Trophoblast cell (in vitro differentiated cells and primary cell): ENCODE results near the gene THAP10. TPM values are rescaled to one million over a fixed set of nuclear protein-coding genes. Genes with fewer than 3 reads are reported as not detected.

ENCODE experiments used
- DNase-seq, 2 donors: peaks; one replicate each; pipeline ENCODE4 v3.0.0-alpha.2; 2016
- H2AFZ ChIP-seq: 2 replicates; pipeline ENCODE4 v1.6.1; 2013; ENCODE audit warnings: low read length, moderate library complexity, mild to moderate bottlenecking; ENCODE audit not compliant: insufficient read depth, poor library complexity
- H2AK5ac ChIP-seq: 2 replicates; pipeline ENCODE4 v1.6.1; 2013; ENCODE audit warnings: mild to moderate bottlenecking, low read length
- H2BK120ac ChIP-seq: 2 replicates; pipeline ENCODE4 v1.6.1; 2013; ENCODE audit warnings: low read length, mild to moderate bottlenecking, moderate library complexity; ENCODE audit not compliant: insufficient read depth, poor library complexity
- H2BK12ac ChIP-seq: 2 replicates; pipeline ENCODE4 v1.6.1; 2013; ENCODE audit warnings: mild to moderate bottlenecking, low read length, moderate library complexity
- H2BK5ac ChIP-seq: 2 replicates; pipeline ENCODE4 v1.6.1; 2013; ENCODE audit warnings: low read length, low read depth, moderate library complexity, mild to moderate bottlenecking; ENCODE audit not compliant: poor library complexity
- H3K14ac ChIP-seq: 2 replicates; pipeline ENCODE4 v1.6.1; 2013; ENCODE audit warnings: mild to moderate bottlenecking, low read length
- H3K18ac ChIP-seq: 2 replicates; pipeline ENCODE4 v1.6.1; 2013; ENCODE audit warnings: mild to moderate bottlenecking, low read length
- H3K23ac ChIP-seq: 2 replicates; pipeline ENCODE4 v1.6.1; 2013; ENCODE audit warnings: low read length
- H3K27ac ChIP-seq: 2 replicates; pipeline ENCODE4 v1.5.1; 2013; ENCODE audit warnings: low read depth, mild to moderate bottlenecking, inconsistent platforms, low read length, moderate library complexity
- H3K27me3 ChIP-seq: 2 replicates; pipeline ENCODE4 v1.6.1; 2013; ENCODE audit warnings: inconsistent platforms, mild to moderate bottlenecking, low read length, moderate library complexity; ENCODE audit not compliant: insufficient read depth
- H3K36me3 ChIP-seq, 2 experiments: 1 replicate in 1 of 2; 2 replicates in 1 of 2; pipeline ENCODE4 v1.6.1; 2013; ENCODE audit warnings: low read length in 2 of 2, mild to moderate bottlenecking in 2 of 2, moderate library complexity in 1 of 2; ENCODE audit not compliant: insufficient read depth in 2 of 2, control insufficient read depth in 1 of 2
- H3K4ac ChIP-seq: 2 replicates; pipeline ENCODE4 v1.6.1; 2013; ENCODE audit warnings: low read depth, mild to moderate bottlenecking, low read length, moderate library complexity
- H3K4me1 ChIP-seq, 2 experiments: 1 replicate in 1 of 2; 2 replicates in 1 of 2; pipeline ENCODE4 v1.6.1; 2013; ENCODE audit warnings: low read length in 2 of 2, mild to moderate bottlenecking in 2 of 2, moderate library complexity in 1 of 2; ENCODE audit not compliant: insufficient read depth in 2 of 2, control insufficient read depth in 1 of 2
- H3K4me2 ChIP-seq: 2 replicates; pipeline ENCODE4 v1.6.1; 2013; ENCODE audit warnings: inconsistent platforms, mild to moderate bottlenecking, low read length, moderate library complexity
- H3K4me3 ChIP-seq: 2 replicates; pipeline ENCODE4 v1.5.1; 2013; ENCODE audit warnings: mild to moderate bottlenecking, low read depth, low read length, inconsistent platforms
- H3K79me1 ChIP-seq: one replicate; pipeline ENCODE4 v1.6.1; 2013; ENCODE audit warnings: low read length
- H3K79me2 ChIP-seq: 2 replicates; pipeline ENCODE4 v1.6.1; 2013; ENCODE audit warnings: low read length, mild to moderate bottlenecking; ENCODE audit not compliant: control insufficient read depth, insufficient read depth, poor library complexity
- H3K9ac ChIP-seq: 2 replicates; pipeline ENCODE4 v1.6.1; 2013; ENCODE audit warnings: mild to moderate bottlenecking, low read length
- H3K9me3 ChIP-seq: 2 replicates; pipeline ENCODE4 v1.6.1; 2013; ENCODE audit warnings: low read depth, mild to moderate bottlenecking, control low read depth, inconsistent platforms, low read length; ENCODE audit not compliant: insufficient read depth
- H4K12ac ChIP-seq: 2 replicates; pipeline ENCODE4 v1.6.1; 2013; ENCODE audit warnings: low read depth, mild to moderate bottlenecking, low read length, moderate library complexity
- H4K8ac ChIP-seq: 2 replicates; pipeline ENCODE4 v1.6.1; 2013; ENCODE audit warnings: low read depth, mild to moderate bottlenecking, low read length, moderate library complexity
- H4K91ac ChIP-seq: one replicate; pipeline ENCODE4 v1.6.1; 2013; ENCODE audit warnings: low read depth, mild to moderate bottlenecking, low read length, moderate library complexity
- WGBS: extraction: QIAGEN DNeasy Blood & Tissue Kit; methylation state at CpG from one replicate; pipeline ENCODE4 v1.1.7; 2013; ENCODE audit warnings: missing lambda C conversion rate; ENCODE audit not compliant: insufficient read length, insufficient coverage; ENCODE audit errors: extremely low coverage; 5-methylcytosine and 5-hydroxymethylcytosine counted together
- polyA plus RNA-seq: library from polyadenylated mRNA; stranded (reverse); fragments of 200-250 nt; gene quantifications from 2 replicates; pipeline ENCODE4 v1.2.3, GENCODE V29; 2013

Gene THAP10
- polyA plus RNA-seq, result 1.4 and 1.7 TPM in 2 replicates

DNA sequence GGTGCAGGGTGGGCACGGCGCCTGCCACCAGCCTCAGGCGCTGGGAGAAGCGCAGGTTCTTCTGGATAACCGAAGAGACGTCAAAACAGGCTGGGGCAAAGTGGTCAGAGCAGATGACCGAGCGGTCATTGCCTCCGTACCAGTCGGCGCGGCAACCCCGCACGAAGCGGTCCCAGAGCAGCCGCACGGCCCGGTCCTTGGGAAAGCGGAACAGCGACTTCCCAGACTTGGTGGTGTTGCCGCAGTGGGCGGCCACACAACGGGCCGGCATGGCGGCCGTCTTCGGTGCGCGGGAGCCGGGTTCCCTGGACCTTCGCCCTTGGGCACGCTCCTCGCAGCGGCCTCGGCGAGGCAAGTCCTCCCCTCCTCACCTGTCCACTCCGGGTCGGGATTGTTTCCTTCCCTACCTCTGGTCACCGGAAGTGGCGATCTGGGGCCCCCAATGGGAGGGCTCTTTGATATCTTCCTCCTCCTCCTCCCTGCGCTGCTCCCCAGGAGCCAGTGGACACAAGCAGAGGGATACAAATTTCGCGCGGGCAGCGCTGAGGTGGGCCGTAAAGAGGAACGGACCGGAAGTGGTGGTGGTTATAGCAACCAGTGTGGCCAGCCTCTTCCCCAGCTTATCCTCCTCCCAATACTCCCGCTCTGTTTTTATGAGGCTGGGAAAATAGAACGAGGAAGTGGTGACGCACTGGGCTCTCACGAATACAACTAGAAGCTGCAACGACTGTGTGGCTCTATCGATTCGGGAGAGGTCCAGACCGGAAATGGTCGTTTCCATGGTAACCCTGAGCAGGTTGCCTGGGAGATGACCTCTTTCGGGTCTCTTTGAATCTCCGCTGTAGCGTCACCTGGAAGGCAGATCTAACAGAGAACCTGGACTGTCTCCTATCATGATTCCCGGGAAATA is at the start of gene THAP10, which contains the start of gene LRRC49:
Gene THAP10 (minus strand): TSS at position 432 of the 910 bp plus-strand sequence. CDS start 161 bp downstream, at position 271.
Gene LRRC49 (plus strand): TSS at position 825 of the 910 bp plus-strand sequence. CDS start 69 bp downstream, at position 894.
- H2BK120ac ChIP-seq, result no peak within 1 kb of the TSS
- H3K4me3 ChIP-seq, result peak within 1 kb of the TSS; percentile 87
- H3K14ac ChIP-seq, result peak within 1 kb of the TSS; percentile 25
- H3K18ac ChIP-seq, result peak within 1 kb of the TSS; percentile 23
- no peaks in the 10 kb centered on the region for H3K9me3 ChIP-seq
- no peak within 1 kb of the TSS for H2AK5ac ChIP-seq
- DNase-seq, result peak; percentile 63 to 75
- peak within 1 kb of the TSS; percentile 94 for H3K4me2 ChIP-seq
- no peak within 1 kb of the TSS for H2BK5ac ChIP-seq
- no peaks in the 10 kb centered on the region for H3K27me3 ChIP-seq
- no peaks in the 10 kb centered on the region for H3K36me3 ChIP-seq
- H4K12ac ChIP-seq, result peak within 1 kb of the TSS; percentile 41
- H2AFZ ChIP-seq, result peak within 1 kb of the TSS; percentile 81
- peak within 1 kb of the TSS; percentile 69 for H4K8ac ChIP-seq
- peaks cover 3 to 8% of the 10 kb centered on the region in 2 experiments for H3K4me1 ChIP-seq
- H3K23ac ChIP-seq, result no peak within 1 kb of the TSS
- H3K79me2 ChIP-seq, result no peaks in the 10 kb centered on the region
- H3K27ac ChIP-seq, result no peak within 1 kb of the TSS
- H3K9ac ChIP-seq, result peak within 1 kb of the TSS; percentile 84
- H3K79me1 ChIP-seq, result no peaks in the 10 kb centered on the region
- H4K91ac ChIP-seq, result no peak within 1 kb of the TSS
- no peak within 1 kb of the TSS for H2BK12ac ChIP-seq
- WGBS, result no CpG with 5 or more reads among the region's 61 CpGs
- no peak within 1 kb of the TSS for H3K4ac ChIP-seq

- H3K27me3 ChIP-seq, result no peaks in the 10 kb centered on the region
- WGBS, result no CpG with 5 or more reads among the region's 4 CpGs
- H2BK5ac ChIP-seq, result no peak overlapping the region
Observed at GRCh38 chr15:70936326-70936725, 44.1 kb upstream of the THAP10 start.

GRCh38 chr15:70935631-70936030 is 43.4 kb upstream of the THAP10 start:
- Histone ChIP-seq H3K4me3 (no peak overlapping the region), H3K9me3 (no peaks in the 10 kb centered on the region), H3K4me1 (no peaks in the 10 kb centered on the region), H3K23ac (no peak overlapping the region), H3K79me2 (no peaks in the 10 kb centered on the region), H4K8ac (no peak overlapping the region), H2AFZ (no peak overlapping the region), H3K18ac (no peak overlapping the region), H3K36me3 (no peaks in the 10 kb centered on the region), H2AK5ac (no peak overlapping the region), H3K27ac (no peak overlapping the region), H4K12ac (no peak overlapping the region), H3K4ac (no peak overlapping the region), H3K27me3 (no peaks in the 10 kb centered on the region), H3K14ac (no peak overlapping the region), H4K91ac (no peak overlapping the region), H3K9ac (no peak overlapping the region), H2BK12ac (no peak overlapping the region), H3K79me1 (no peaks in the 10 kb centered on the region), H2BK5ac (no peak overlapping the region), H3K4me2 (no peak overlapping the region), H2BK120ac (no peak overlapping the region)
- DNase-seq, result no peak
- WGBS, result no CpG with 5 or more reads among the region's 3 CpGs

More at GRCh38 chr15:70936326-70936725, 44.1 kb upstream of the THAP10 start:
- Histone ChIP-seq H3K36me3 (no peaks in the 10 kb centered on the region), H3K23ac (no peak overlapping the region), H2BK120ac (no peak overlapping the region), H3K14ac (no peak overlapping the region), H2BK12ac (no peak overlapping the region), H3K9me3 (no peaks in the 10 kb centered on the region), H3K79me2 (no peaks in the 10 kb centered on the region), H3K4me1 (no peaks in the 10 kb centered on the region), H3K4ac (no peak overlapping the region), H3K79me1 (no peaks in the 10 kb centered on the region), H4K12ac (no peak overlapping the region), H3K4me2 (no peak overlapping the region), H2AK5ac (no peak overlapping the region), H4K91ac (no peak overlapping the region), H3K4me3 (no peak overlapping the region), H3K27ac (no peak overlapping the region), H2AFZ (no peak overlapping the region), H4K8ac (no peak overlapping the region), H3K9ac (no peak overlapping the region), H3K18ac (no peak overlapping the region)
- no peak for DNase-seq

GRCh38 chr15:70933411-70933810 is 41.2 kb upstream of the THAP10 start:
- Histone ChIP-seq H3K79me1 (no peaks in the 10 kb centered on the region), H3K14ac (no peak overlapping the region), H2AFZ (no peak overlapping the region), H3K27ac (no peak overlapping the region), H4K8ac (no peak overlapping the region), H4K12ac (no peak overlapping the region), H2BK12ac (no peak overlapping the region), H3K4me1 (no peaks in the 10 kb centered on the region), H3K23ac (no peak overlapping the region), H3K4ac (no peak overlapping the region), H3K4me3 (no peak overlapping the region), H3K18ac (no peak overlapping the region), H3K4me2 (no peak overlapping the region), H4K91ac (no peak overlapping the region), H2AK5ac (no peak overlapping the region), H3K79me2 (no peaks in the 10 kb centered on the region), H2BK5ac (no peak overlapping the region), H2BK120ac (no peak overlapping the region), H3K36me3 (no peaks in the 10 kb centered on the region), H3K27me3 (no peaks in the 10 kb centered on the region), H3K9ac (no peak overlapping the region), H3K9me3 (no peaks in the 10 kb centered on the region)
- no CpG with 5 or more reads among the region's 3 CpGs for WGBS
- no peak for DNase-seq
